ENCODE results near the gene OR11A1.

DNA sequence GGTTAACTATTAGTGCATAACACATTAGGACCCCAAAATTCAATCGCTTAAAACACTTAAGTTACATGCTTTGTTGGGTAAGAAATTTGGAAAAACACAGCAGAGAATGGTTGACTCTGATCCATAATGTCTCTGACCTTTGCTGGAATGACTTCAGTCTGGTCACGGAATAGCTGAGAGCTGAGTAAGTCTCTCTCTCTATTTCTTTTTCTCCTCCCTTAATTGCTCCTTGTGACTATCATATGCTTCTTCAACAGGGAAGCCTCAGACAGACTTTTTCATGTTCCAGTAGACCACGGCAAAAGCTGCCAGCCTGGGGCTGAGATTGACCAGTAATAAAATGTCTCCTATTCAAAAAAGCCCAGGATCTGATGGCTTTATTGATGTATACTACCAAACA, 37.4 kb downstream of the OR11A1 start:
- TF ChIP-seq SMC3 (IDR thresholded peaks at IDR 0.05; ENCODE audit: low read depth, low read length) (no peak), TAF1 (IDR thresholded peaks at IDR 0.05; ENCODE audit: borderline replicate concordance, low read depth, low read length) (no peak), EZH2phosphoT487 (IDR thresholded peaks at IDR 0.05; ENCODE audit: borderline replicate concordance, low read depth) (no peak), RAD21 (IDR thresholded peaks at IDR 0.05; ENCODE audit: low read length) (no peak), EP300 (IDR thresholded peaks at IDR 0.05; ENCODE audit: borderline replicate concordance in 1 of 2, low read depth in 1 of 2, low read length in 1 of 2) (no peak), REST (IDR thresholded peaks at IDR 0.05; ENCODE audit: low read depth, low read length) (no peak), PBX3 (IDR thresholded peaks at IDR 0.05) (no peak), NRF1 (IDR thresholded peaks at IDR 0.05; ENCODE audit: low read depth, low read length) (no peak), YY1 (IDR thresholded peaks at IDR 0.05; ENCODE audit: low read depth) (no peak), TEAD4 (IDR thresholded peaks at IDR 0.05; ENCODE audit: borderline replicate concordance, insufficient read depth) (no peak), POLR2AphosphoS5 (IDR thresholded peaks at IDR 0.05; ENCODE audit: low read depth, low read length) (no peak)
- TF ChIP-seq, protein P1, sequence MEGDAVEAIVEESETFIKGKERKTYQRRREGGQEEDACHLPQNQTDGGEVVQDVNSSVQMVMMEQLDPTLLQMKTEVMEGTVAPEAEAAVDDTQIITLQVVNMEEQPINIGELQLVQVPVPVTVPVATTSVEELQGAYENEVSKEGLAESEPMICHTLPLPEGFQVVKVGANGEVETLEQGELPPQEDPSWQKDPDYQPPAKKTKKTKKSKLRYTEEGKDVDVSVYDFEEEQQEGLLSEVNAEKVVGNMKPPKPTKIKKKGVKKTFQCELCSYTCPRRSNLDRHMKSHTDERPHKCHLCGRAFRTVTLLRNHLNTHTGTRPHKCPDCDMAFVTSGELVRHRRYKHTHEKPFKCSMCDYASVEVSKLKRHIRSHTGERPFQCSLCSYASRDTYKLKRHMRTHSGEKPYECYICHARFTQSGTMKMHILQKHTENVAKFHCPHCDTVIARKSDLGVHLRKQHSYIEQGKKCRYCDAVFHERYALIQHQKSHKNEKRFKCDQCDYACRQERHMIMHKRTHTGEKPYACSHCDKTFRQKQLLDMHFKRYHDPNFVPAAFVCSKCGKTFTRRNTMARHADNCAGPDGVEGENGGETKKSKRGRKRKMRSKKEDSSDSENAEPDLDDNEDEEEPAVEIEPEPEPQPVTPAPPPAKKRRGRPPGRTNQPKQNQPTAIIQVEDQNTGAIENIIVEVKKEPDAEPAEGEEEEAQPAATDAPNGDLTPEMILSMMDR (IDR thresholded peaks at IDR 0.05) = no peak
- TF ChIP-seq, protein P2, sequence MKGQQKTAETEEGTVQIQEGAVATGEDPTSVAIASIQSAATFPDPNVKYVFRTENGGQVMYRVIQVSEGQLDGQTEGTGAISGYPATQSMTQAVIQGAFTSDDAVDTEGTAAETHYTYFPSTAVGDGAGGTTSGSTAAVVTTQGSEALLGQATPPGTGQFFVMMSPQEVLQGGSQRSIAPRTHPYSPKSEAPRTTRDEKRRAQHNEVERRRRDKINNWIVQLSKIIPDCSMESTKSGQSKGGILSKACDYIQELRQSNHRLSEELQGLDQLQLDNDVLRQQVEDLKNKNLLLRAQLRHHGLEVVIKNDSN (IDR thresholded peaks at IDR 0.05; ENCODE audit: borderline replicate concordance, low read depth) = no peak
- TF ChIP-seq, protein P3, sequence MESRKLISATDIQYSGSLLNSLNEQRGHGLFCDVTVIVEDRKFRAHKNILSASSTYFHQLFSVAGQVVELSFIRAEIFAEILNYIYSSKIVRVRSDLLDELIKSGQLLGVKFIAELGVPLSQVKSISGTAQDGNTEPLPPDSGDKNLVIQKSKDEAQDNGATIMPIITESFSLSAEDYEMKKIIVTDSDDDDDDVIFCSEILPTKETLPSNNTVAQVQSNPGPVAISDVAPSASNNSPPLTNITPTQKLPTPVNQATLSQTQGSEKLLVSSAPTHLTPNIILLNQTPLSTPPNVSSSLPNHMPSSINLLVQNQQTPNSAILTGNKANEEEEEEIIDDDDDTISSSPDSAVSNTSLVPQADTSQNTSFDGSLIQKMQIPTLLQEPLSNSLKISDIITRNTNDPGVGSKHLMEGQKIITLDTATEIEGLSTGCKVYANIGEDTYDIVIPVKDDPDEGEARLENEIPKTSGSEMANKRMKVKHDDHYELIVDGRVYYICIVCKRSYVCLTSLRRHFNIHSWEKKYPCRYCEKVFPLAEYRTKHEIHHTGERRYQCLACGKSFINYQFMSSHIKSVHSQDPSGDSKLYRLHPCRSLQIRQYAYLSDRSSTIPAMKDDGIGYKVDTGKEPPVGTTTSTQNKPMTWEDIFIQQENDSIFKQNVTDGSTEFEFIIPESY (IDR thresholded peaks at IDR 0.05; ENCODE audit: borderline replicate concordance, low read depth) = no peak

Data from SK-N-SH (cell line).